K562 (cell line): Measurements from ENCODE around the gene HIVEP3. TPM values are rescaled to one million over a fixed set of nuclear protein-coding genes. Genes with fewer than 3 reads are reported as not detected.

Source experiments
- ATAC-seq: fragments of 200-7000 bp; cut with Tn5 transposase; 3 replicates; pipeline ENCODE4 v1.9.1; 2020; ENCODE audit warnings: moderate library complexity
- BruUV-seq: library from RNA; stranded (reverse); fragments of 400-500 nt; replicated peaks from 2 replicates; lab custom pipeline; 2021; lab: Mats Ljungman, UMichigan
- CTCF ChIA-PET: fragments of 300-600 bp; formaldehyde crosslinking; extraction: SDS; loops from one replicate; lab custom pipeline; 2021; ENCODE audit warnings: low intra/inter-chr PET ratio; lab: Yijun Ruan, JAX
- POLR2A ChIA-PET: fragments of 300-600, 350-650 bp; sonication (Branson Sonifier 250); formaldehyde crosslinking; extraction: SDS; loops from one replicate; lab custom pipeline; 2021; ENCODE audit warnings: antibody characterized with exemption, inconsistent platforms; lab: Yijun Ruan, JAX
- DNase-seq, 4 experiments: peaks; one replicate each; pipeline versions ENCODE4 v3.0.0 to v3.0.0-alpha.2; 2011 to 2018; ENCODE audit warnings: low spot score in 3 of 4, mixed read lengths in 3 of 4; ENCODE audit errors: extremely low read depth in 1 of 4
- FAIRE-seq: peaks from 2 replicates; lab custom pipeline; 2011; peaks lifted over from hg19 to GRCh38; lab: Jason Lieb, UNC
- H2AFZ ChIP-seq: 2 replicates; pipeline ENCODE4 v1.6.0; 2011; ENCODE audit warnings: low read depth, low read length, control low read depth, inconsistent platforms
- H3K27ac ChIP-seq: fragments of 200-600 bp; 3 replicates; pipeline ENCODE4 v1.8.0; 2011; ENCODE audit warnings: low read depth, mild to moderate bottlenecking, control low read depth, inconsistent platforms, low read length, moderate library complexity, mixed read lengths; ENCODE audit errors: extremely low read depth
- H3K27me3 ChIP-seq, 2 experiments: fragments of 300-600 bp in 1 of 2; 2 replicates in 1 of 2; 3 replicates in 1 of 2; pipeline versions ENCODE4 v1.6.0 to v1.8.0; 2011; ENCODE audit warnings: inconsistent platforms in 2 of 2, low read length in 2 of 2, mild to moderate bottlenecking in 1 of 2, mixed read lengths in 1 of 2, moderate library complexity in 1 of 2; ENCODE audit not compliant: control insufficient read depth in 2 of 2, insufficient read depth in 2 of 2
- H3K36me3 ChIP-seq: fragments of 300-600 bp; 3 replicates; pipeline ENCODE4 v1.8.0; 2011; ENCODE audit warnings: mild to moderate bottlenecking, low read length, inconsistent platforms; ENCODE audit not compliant: control insufficient read depth, insufficient read depth
- H3K4me1 ChIP-seq, 2 experiments: fragments of 200-600 bp in 1 of 2; replicated peaks in 1 of 2; 2 replicates in 1 of 2; 3 replicates in 1 of 2; pipeline versions ENCODE4 v1.5.1 to v1.8.0; 2011; ENCODE audit warnings: inconsistent platforms in 2 of 2, low read length in 2 of 2, mild to moderate bottlenecking in 1 of 2, mixed read lengths in 1 of 2, moderate library complexity in 1 of 2; ENCODE audit not compliant: control insufficient read depth in 2 of 2, insufficient read depth in 2 of 2
- H3K4me2 ChIP-seq: 2 replicates; pipeline ENCODE4 v1.6.1; 2011; ENCODE audit warnings: low read length, control low read depth, inconsistent platforms, mixed read lengths; ENCODE audit not compliant: insufficient read depth
- H3K4me3 ChIP-seq: fragments of 200-600 bp; sonication (generic), shearing (Covaris generic); 2 replicates; pipeline ENCODE4 v1.5.1; 2016; ENCODE audit warnings: control low read depth, inconsistent platforms
- H3K79me2 ChIP-seq: fragments of 200-600 bp; 3 replicates; pipeline ENCODE4 v1.8.0; 2011; ENCODE audit warnings: low read length, inconsistent platforms; ENCODE audit not compliant: control insufficient read depth, insufficient read depth
- H3K9ac ChIP-seq, 2 experiments: 2 replicates each; pipeline versions ENCODE4 v1.6.0 to v1.6.1; 2011; ENCODE audit warnings: low read depth in 2 of 2, low read length in 2 of 2, control low read depth in 1 of 2, inconsistent platforms in 1 of 2, mild to moderate bottlenecking in 1 of 2, mixed read lengths in 1 of 2; ENCODE audit not compliant: insufficient read depth in 1 of 2
- H3K9me1 ChIP-seq: one replicate; pipeline ENCODE4 v1.6.0; 2011; ENCODE audit warnings: inconsistent platforms, mild to moderate bottlenecking, low read length, moderate library complexity; ENCODE audit not compliant: control insufficient read depth, insufficient read depth
- H3K9me3 ChIP-seq: replicated peaks from 2 replicates; pipeline ENCODE4 v1.5.1; 2011; ENCODE audit warnings: low read depth, low read length, inconsistent platforms; ENCODE audit not compliant: control insufficient read depth, insufficient read depth
- H4K20me1 ChIP-seq: replicated peaks from 2 replicates; pipeline ENCODE4 v1.6.1; 2011; ENCODE audit warnings: low read length, inconsistent platforms, mixed read lengths; ENCODE audit not compliant: control insufficient read depth, insufficient read depth
- CHCHD3 ChIP-seq: fragments of 250-450 bp; sonication (Bioruptor Pico); IDR thresholded peaks from 2 replicates; pipeline ENCODE4 v2.1.2; 2022; ENCODE audit warnings: mild to moderate bottlenecking
- EP400 ChIP-seq: fragments of 450-650 bp; IDR thresholded peaks from 2 replicates; pipeline ENCODE4 v1.6.1; 2017; ENCODE audit warnings: antibody characterized with exemption, mild to moderate bottlenecking, moderate library complexity
- GTF2A2 ChIP-seq: IDR thresholded peaks from 2 replicates; pipeline ENCODE4 v1.6.1; 2016; ENCODE audit warnings: mild to moderate bottlenecking, missing genetic modification characterization, missing compliant biosample characterization
- MTF1 ChIP-seq: fragments of 250-450 bp; sonication (Bioruptor Pico); IDR thresholded peaks from 2 replicates; pipeline ENCODE4 v1.9.0; 2021; ENCODE audit warnings: moderate library complexity, mild to moderate bottlenecking, inconsistent platforms, borderline replicate concordance
- NEUROD1 ChIP-seq: fragments of 150-350 bp; IDR thresholded peaks from 2 replicates; pipeline ENCODE4 v1.6.1; 2014; ENCODE audit warnings: borderline replicate concordance, low read length, low read depth; ENCODE audit not compliant: partially characterized antibody
- NONO ChIP-seq, 2 experiments: fragments of 200-400 bp in 1 of 2; fragments of 450-650 bp in 1 of 2; formaldehyde crosslinking in 1 of 2; IDR thresholded peaks; 2 replicates each; pipeline ENCODE4 v1.6.1; 2017; ENCODE audit warnings: low read depth in 2 of 2, mild to moderate bottlenecking in 2 of 2, moderate library complexity in 2 of 2, low read length in 1 of 2
- SETDB1 ChIP-seq: IDR thresholded peaks from one replicate; pipeline ENCODE4 v1.6.1; 2012; ENCODE audit warnings: low read length, control low read depth, inconsistent platforms
- SNRNP70 ChIP-seq: fragments of 200-400 bp; formaldehyde crosslinking; optimal IDR thresholded peaks from 2 replicates; pipeline ENCODE3; 2017; ENCODE audit warnings: low read depth, low read length
- SP2 ChIP-seq: IDR thresholded peaks from 2 replicates; pipeline ENCODE4 v1.6.1; 2011; ENCODE audit warnings: mild to moderate bottlenecking, low read depth, low read length, moderate library complexity; ENCODE audit not compliant: poor library complexity, severe bottlenecking; ENCODE audit errors: extremely low read depth
- TAF9B ChIP-seq: fragments of 450-650 bp; IDR thresholded peaks from 2 replicates; pipeline ENCODE4 v1.6.1; 2018; ENCODE audit warnings: mild to moderate bottlenecking; ENCODE audit not compliant: partially characterized antibody
- ZNF311 ChIP-seq: fragments of 250-450 bp; sonication (Bioruptor Pico); IDR thresholded peaks from 2 replicates; pipeline ENCODE4 v1.4.0; 2020; ENCODE audit warnings: mild to moderate bottlenecking, moderate library complexity
- ZNF408 ChIP-seq: fragments of 250-450 bp; sonication (Bioruptor Pico); IDR thresholded peaks from 2 replicates; pipeline ENCODE4 v1.4.0; 2020; ENCODE audit warnings: low read depth, mild to moderate bottlenecking, moderate library complexity
- WGBS: fragments of 100-300 bp; shearing (Covaris generic); methylation state at CpG from one replicate; pipeline ENCODE4 v1.1.6; 2016; ENCODE audit warnings: low coverage, mixed read lengths; ENCODE audit not compliant: insufficient coverage; ENCODE audit errors: missing lambda C conversion rate; 5-methylcytosine and 5-hydroxymethylcytosine counted together
- in situ Hi-C: fragments of 300-500 bp; cut with MboI; formaldehyde crosslinking; loops from 4 replicates; pipeline ENCODE4 v1.15.0; 2018; ENCODE audit warnings: inconsistent platforms, mixed read lengths
- intact Hi-C: fragments of 100-400 bp; cut with micrococcal nuclease; formaldehyde crosslinking; loops from 2 replicates; pipeline ENCODE4 v1.14.2; 2022
- polyA plus RNA-seq, 8 experiments: library from polyadenylated mRNA; depleted of rRNA in 4 of 8; stranded (reverse) in 5 of 8; unstranded in 3 of 8; fragments of >200 nt; fragmentation: Nextera tagmentation in 2 of 8; fragmentation: Illumina TruSeq in 1 of 8; extraction: Ambion mirVana in 2 of 8; extraction: Trizol in 1 of 8; gene quantifications; 2 replicates each; pipeline versions ENCODE4 v1.2.1 to v1.2.3, GENCODE V29; 2011 to 2014; ENCODE audit warnings: inconsistent platforms in 1 of 8, missing spikeins in 1 of 8
- total RNA-seq, 7 experiments: library from RNA; depleted of rRNA in 6 of 7; stranded (reverse); fragments of >200 nt in 6 of 7; fragmentation: Illumina TruSeq in 2 of 7; extraction: Trizol in 2 of 7; gene quantifications; 2 replicates each; pipeline versions ENCODE4 v1.2.1 to v1.2.3, GENCODE V29; 2011 to 2021; ENCODE audit warnings: low replicate concordance in 1 of 7
- TF ChIP-seq, protein P1 (sequence below): fragments of 250-450 bp; sonication (Bioruptor Pico); IDR thresholded peaks from 2 replicates; pipeline ENCODE4 v1.8.0; 2022; ENCODE audit warnings: inconsistent platforms

Gene HIVEP3
- total and polyA plus RNA-seq, 9 of the 15 experiments (the other 6 are each of a cell fraction or from before 2014, with no cell fraction given) = 0.09 to 0.58 (median 0.34) TPM; not detected in 1

DNA sequence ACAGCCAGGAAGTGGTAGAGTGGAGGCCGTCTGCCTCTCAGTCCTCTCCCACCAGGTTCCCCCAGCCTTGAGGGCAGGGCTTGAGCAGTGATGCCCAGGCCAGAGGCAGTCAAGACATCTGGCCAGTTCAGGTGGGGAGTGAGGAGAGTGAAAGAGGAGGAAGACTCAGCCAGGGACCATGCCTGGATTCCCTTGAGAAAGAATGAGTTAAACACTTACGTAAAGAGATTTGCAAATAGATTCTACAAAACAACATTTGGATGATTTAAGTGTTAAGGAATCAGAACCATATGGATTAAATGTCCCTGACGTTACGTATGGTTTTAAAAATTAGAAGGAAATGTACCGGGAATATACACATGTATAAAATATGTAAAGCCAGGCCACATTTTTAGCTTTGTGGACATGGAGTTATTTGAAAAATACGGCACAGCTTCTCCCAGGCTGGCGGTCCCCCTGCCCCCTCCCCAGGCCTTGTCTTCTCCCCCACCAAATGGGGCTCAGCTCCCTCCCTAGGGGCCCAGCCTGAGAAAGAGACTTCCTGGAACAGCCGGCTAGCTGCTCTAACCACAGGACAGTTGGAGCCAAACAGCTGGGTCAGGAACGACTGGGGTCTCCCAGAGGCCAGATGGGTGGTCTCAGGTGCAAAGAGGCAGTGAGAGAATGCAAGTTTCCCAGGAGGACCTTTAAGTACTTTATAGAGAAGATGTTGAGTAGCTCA, 245.9 kb downstream of the HIVEP3 start:
- no peak overlapping the region for H3K9ac ChIP-seq
- POLR2A ChIA-PET = interaction anchor here (0.5 to 2.0 kb wide), 5 partner anchors 9 to 830 kb away, joined by 3 to 6 read pairs (median 4); no protein-coding TSS in a partner anchor
- no peak for ATAC-seq
- no peaks in the 10 kb centered on the region for H3K79me2 ChIP-seq
- no peak for DNase-seq
- no peaks in the 10 kb centered on the region; a peak in 1 of 5 replicates for H3K4me1 ChIP-seq
- WGBS = 2% methylated on average over 9 of the region's 9 CpGs
- CTCF ChIA-PET = no interaction called here
- H3K4me3 ChIP-seq = no peak overlapping the region
- no peak overlapping the region for H3K27ac ChIP-seq
- no peak overlapping the region for H3K4me2 ChIP-seq
- H2AFZ ChIP-seq = no peak overlapping the region
- BruUV-seq = no TSS peak
- no peaks in the 10 kb centered on the region for H3K36me3 ChIP-seq
- H3K9me3 ChIP-seq = no peaks in the 10 kb centered on the region
- H3K27me3 ChIP-seq = peaks cover 10 to 67% of the 10 kb centered on the region in 2 experiments
- no peak for TF ChIP-seq EP400
- TF ChIP-seq NONO (IDR thresholded peaks at IDR 0.05; ENCODE audit: low read depth in 2 of 2, low read length in 1 of 2) = no peak
- TF ChIP-seq, protein P1, sequence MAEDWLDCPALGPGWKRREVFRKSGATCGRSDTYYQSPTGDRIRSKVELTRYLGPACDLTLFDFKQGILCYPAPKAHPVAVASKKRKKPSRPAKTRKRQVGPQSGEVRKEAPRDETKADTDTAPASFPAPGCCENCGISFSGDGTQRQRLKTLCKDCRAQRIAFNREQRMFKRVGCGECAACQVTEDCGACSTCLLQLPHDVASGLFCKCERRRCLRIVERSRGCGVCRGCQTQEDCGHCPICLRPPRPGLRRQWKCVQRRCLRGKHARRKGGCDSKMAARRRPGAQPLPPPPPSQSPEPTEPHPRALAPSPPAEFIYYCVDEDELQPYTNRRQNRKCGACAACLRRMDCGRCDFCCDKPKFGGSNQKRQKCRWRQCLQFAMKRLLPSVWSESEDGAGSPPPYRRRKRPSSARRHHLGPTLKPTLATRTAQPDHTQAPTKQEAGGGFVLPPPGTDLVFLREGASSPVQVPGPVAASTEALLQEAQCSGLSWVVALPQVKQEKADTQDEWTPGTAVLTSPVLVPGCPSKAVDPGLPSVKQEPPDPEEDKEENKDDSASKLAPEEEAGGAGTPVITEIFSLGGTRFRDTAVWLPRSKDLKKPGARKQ (CRISPR knock-in tag) = no peak
- no peak for TF ChIP-seq ZNF311 (CRISPR knock-in tag)
- no peak for TF ChIP-seq SP2
- TF ChIP-seq NEUROD1 = no peak
- TF ChIP-seq MTF1 (CRISPR knock-in tag) = no peak
- no peak for TF ChIP-seq GTF2A2 (tag)
- TF ChIP-seq TAF9B = no peak
- no peak for TF ChIP-seq CHCHD3 (CRISPR knock-in tag)
- no peak for TF ChIP-seq ZNF408 (CRISPR knock-in tag)
- TF ChIP-seq SNRNP70 = no peak
- TF ChIP-seq SETDB1 = no peak
- no peaks in the 10 kb centered on the region for H4K20me1 ChIP-seq
- no peaks in the 10 kb centered on the region for H3K9me1 ChIP-seq
- intact Hi-C loops = no loop called here
- in situ Hi-C loops = no loop called here
- no peak for FAIRE-seq
